Esophagus (tissue), 2 donors: ENCODE data around the gene STRADA. TPM values are rescaled to one million over a fixed set of nuclear protein-coding genes. Genes with fewer than 3 reads are reported as not detected.

ENCODE experiments used
- H3K27ac ChIP-seq, 2 donors: one replicate each; pipeline ENCODE4 v1.5.1; 2013; ENCODE audit warnings: low read depth in 2 of 2, mild to moderate bottlenecking in 2 of 2, inconsistent platforms in 1 of 2, low read length in 1 of 2, moderate library complexity in 1 of 2
- H3K27me3 ChIP-seq, 2 donors: one replicate each; pipeline ENCODE4 v1.6.1; 2013; ENCODE audit warnings: low read length in 2 of 2, control low read depth in 1 of 2, mild to moderate bottlenecking in 1 of 2; ENCODE audit not compliant: insufficient read depth in 2 of 2, control insufficient read depth in 1 of 2
- H3K36me3 ChIP-seq, 2 donors: one replicate each; pipeline ENCODE4 v1.6.1; 2013; ENCODE audit warnings: low read length in 1 of 2; ENCODE audit not compliant: control insufficient read depth in 2 of 2, insufficient read depth in 2 of 2
- H3K4me1 ChIP-seq, 2 donors: one replicate each; pipeline ENCODE4 v1.6.1; 2013; ENCODE audit warnings: low read length in 1 of 2; ENCODE audit not compliant: control insufficient read depth in 2 of 2, insufficient read depth in 2 of 2
- H3K4me3 ChIP-seq, 2 donors: one replicate each; pipeline ENCODE4 v1.5.1; 2013; ENCODE audit warnings: low read length in 2 of 2, mild to moderate bottlenecking in 2 of 2, low read depth in 1 of 2, moderate library complexity in 1 of 2
- H3K9me3 ChIP-seq, 2 donors: one replicate each; pipeline ENCODE4 v1.6.1; 2013; ENCODE audit warnings: mild to moderate bottlenecking in 2 of 2, low read depth in 1 of 2, low read length in 1 of 2, moderate library complexity in 1 of 2; ENCODE audit not compliant: control insufficient read depth in 2 of 2, insufficient read depth in 1 of 2
- WGBS, 2 donors: extraction: QIAGEN DNeasy Blood & Tissue Kit; methylation state at CpG; one replicate each; pipeline ENCODE4 v1.1.7; 2013; 5-methylcytosine and 5-hydroxymethylcytosine counted together
- polyA plus RNA-seq, 2 donors: library from polyadenylated mRNA; stranded (reverse); fragments of 200-250 nt; gene quantifications; one replicate each; pipeline ENCODE4 v1.2.3, GENCODE V29; 2013
- donor health status: healthy with polysubstance abuse.
- donor health status: Bipolar disorder and iron deficiency.

Gene STRADA
- polyA plus RNA-seq, 2 donors, result 15.5 to 17.2 TPM

DNA sequence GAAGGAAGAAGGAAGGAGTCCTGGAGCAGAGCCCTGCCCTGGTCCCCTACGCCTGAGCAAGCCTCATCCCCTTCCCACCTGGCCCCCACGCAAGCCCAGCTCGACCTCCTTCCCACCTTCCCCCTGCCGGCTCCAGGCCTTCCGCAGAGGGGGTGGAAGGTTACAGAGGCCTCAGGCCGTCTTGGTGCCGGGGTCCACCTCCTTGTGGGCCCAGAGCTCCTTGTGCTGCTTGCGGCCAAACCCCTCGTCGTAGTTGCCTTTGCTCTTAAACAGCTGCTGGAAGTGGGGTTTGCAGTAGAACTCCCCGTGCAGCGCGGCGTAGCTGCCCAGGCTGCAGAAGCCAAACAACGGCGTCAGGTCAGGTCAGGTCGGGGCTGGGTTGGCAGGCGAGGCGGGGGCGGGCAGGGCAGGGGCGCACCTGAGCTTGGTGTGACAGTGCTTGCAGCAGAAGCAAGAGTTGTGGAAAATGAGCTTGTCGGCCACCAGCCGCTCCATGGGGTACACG lies 43.2 kb downstream of the STRADA start:
- Histone ChIP-seq H3K36me3 (peaks cover 5 to 10% of the 10 kb centered on the region in 2 donors), H3K27ac (peak overlapping the region; percentile 35 to 36), H3K4me3 (peak overlapping the region; percentile 48 to 58), H3K9me3 (no peaks in the 10 kb centered on the region), H3K27me3 (no peaks in the 10 kb centered on the region), H3K4me1 (peaks cover 6 to 8% of the 10 kb centered on the region in 2 donors)
- WGBS, 2 donors, result 34 to 37% methylated on average over 23 to 24 of the region's 24 CpGs

DNA sequence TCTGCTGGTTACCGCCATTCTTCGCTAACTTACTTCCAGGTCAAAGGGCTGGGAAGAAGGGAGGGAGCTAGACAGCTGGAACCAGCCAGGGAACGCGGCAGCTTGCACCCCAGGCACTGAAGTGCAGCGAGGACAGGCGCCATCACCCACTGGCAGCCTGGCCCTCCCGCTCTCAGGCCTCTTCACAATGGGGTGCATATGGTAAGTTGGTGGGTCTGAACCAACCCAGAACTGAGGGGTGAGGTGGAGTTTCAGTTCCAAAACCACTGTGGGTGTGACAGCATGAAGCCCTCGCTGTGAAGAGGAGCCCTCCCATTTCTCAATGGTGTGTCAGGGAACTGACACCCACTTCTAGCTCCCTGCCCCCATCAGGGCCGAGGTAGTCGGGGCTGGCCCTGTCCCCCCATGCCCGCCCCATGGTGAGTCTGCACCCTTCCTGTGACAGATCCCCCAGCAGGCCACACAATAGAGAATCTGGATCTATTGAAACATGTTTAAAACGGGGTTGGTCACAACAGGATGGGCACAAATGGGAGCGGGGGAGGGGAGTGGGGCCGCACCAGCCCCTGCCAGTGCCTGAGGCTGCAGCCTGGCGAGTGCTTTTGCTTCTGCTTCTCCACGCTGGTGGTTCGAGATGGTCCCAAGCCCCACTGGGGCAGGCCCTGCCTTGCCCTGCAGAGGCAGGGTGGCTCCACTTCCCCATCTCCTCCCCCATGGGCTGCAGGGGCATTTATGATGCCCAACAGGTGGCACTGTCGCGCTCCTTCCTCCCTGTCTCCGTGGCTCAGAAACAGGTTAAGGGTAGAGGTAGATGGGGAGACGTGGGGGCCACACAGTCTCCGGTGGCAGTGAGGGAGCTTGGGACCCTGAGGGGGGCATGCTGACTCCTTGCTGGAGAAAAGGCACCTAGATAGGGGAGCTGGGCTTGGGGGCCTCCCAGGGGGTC lies 44.0 kb downstream of the STRADA start:
- H3K27ac ChIP-seq, result peak overlapping the region; percentile 17 to 35
- 53 to 55% methylated on average over 22 of the region's 22 CpGs for WGBS, 2 donors
- peak overlapping the region in 1 of 2 donors; percentile 58 for H3K4me3 ChIP-seq
- H3K36me3 ChIP-seq, result peaks cover 0 to 12% of the 10 kb centered on the region in 2 donors
- no peaks in the 10 kb centered on the region for H3K9me3 ChIP-seq
- no peaks in the 10 kb centered on the region for H3K27me3 ChIP-seq
- H3K4me1 ChIP-seq, result peaks cover 6 to 8% of the 10 kb centered on the region in 2 donors

GRCh38 chr17:63696381-63696961 lies 45.1 kb downstream of the STRADA start:
- no peaks in the 10 kb centered on the region for H3K27me3 ChIP-seq
- 66 to 72% methylated on average over 9 of the region's 9 CpGs for WGBS, 2 donors
- H3K36me3 ChIP-seq, result peaks cover 0 to 19% of the 10 kb centered on the region in 2 donors
- H3K4me3 ChIP-seq, result no peak overlapping the region
- no peak overlapping the region for H3K27ac ChIP-seq
- H3K4me1 ChIP-seq, result peaks cover 6 to 8% of the 10 kb centered on the region in 2 donors
- H3K9me3 ChIP-seq, result no peaks in the 10 kb centered on the region

DNA sequence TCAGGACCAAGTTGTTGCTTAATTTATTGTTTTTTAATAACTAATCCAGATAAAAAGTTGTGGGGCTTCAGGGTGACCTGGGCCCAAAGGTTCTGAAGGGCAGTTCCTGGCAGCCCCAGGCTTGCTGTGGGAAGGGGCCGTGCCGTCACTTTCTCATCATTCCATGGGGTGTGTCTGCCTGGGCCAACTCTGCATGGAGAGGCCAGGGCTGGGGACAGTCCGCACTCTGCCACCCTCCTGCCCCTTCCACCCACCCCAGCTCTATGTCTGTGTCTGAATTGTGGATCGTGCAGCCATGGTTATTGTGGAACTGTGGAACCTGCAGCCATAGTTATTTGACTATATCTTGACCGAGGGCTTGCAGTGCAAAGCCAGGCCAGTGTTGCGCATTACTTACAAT lies 45.7 kb downstream of the STRADA start:
- Histone ChIP-seq H3K4me1 (peaks cover 6% of the 10 kb centered on the region in 2 donors), H3K36me3 (peaks cover 6 to 25% of the 10 kb centered on the region in 2 donors), H3K9me3 (no peaks in the 10 kb centered on the region), H3K27ac (no peak overlapping the region), H3K27me3 (no peaks in the 10 kb centered on the region), H3K4me3 (no peak overlapping the region)
- WGBS, 2 donors, result 85 to 87% methylated on average over 6 of the region's 6 CpGs

- Histone ChIP-seq H3K4me3 (no peak overlapping the region), H3K27me3 (no peaks in the 10 kb centered on the region), H3K9me3 (no peaks in the 10 kb centered on the region), H3K4me1 (peaks cover under 1 to 3% of the 10 kb centered on the region in 2 donors), H3K27ac (no peak overlapping the region), H3K36me3 (peaks cover 12 to 32% of the 10 kb centered on the region in 2 donors)
- WGBS, 2 donors, result 71 to 77% methylated on average over 15 of the region's 15 CpGs
Measured at GRCh38 chr17:63694950-63695773, 46.4 kb downstream of the STRADA start.

GRCh38 chr17:63694229-63694949 lies 47.2 kb downstream of the STRADA start:
- WGBS, 2 donors, result 87 to 88% methylated on average over 12 of the region's 12 CpGs
- no peak overlapping the region for H3K27ac ChIP-seq
- peaks cover 20 to 39% of the 10 kb centered on the region in 2 donors for H3K36me3 ChIP-seq
- H3K4me3 ChIP-seq, result no peak overlapping the region
- H3K27me3 ChIP-seq, result no peaks in the 10 kb centered on the region
- peaks cover 0 to 3% of the 10 kb centered on the region in 2 donors for H3K4me1 ChIP-seq
- H3K9me3 ChIP-seq, result no peaks in the 10 kb centered on the region

- H3K4me1 ChIP-seq, result peaks cover 0 to 3% of the 10 kb centered on the region in 2 donors
- H3K27me3 ChIP-seq, result no peaks in the 10 kb centered on the region
- no peak overlapping the region for H3K27ac ChIP-seq
- 91 to 92% methylated on average over 18 of the region's 18 CpGs for WGBS, 2 donors
- peaks cover 28 to 47% of the 10 kb centered on the region in 2 donors for H3K36me3 ChIP-seq
- no peak overlapping the region for H3K4me3 ChIP-seq
- H3K9me3 ChIP-seq, result no peaks in the 10 kb centered on the region
Measured at GRCh38 chr17:63693411-63694113, 48.0 kb downstream of the STRADA start.

GRCh38 chr17:63692195-63692816 lies 49.3 kb downstream of the STRADA start:
- 92 to 94% methylated on average over 11 of the region's 11 CpGs for WGBS, 2 donors
- Histone ChIP-seq H3K27me3 (no peaks in the 10 kb centered on the region), H3K9me3 (no peaks in the 10 kb centered on the region), H3K27ac (no peak overlapping the region), H3K4me1 (no peaks in the 10 kb centered on the region), H3K36me3 (peaks cover 31 to 52% of the 10 kb centered on the region in 2 donors), H3K4me3 (no peak overlapping the region)
